Activated T-cell treated with anti-CD3 and anti-CD28 coated beads, Interleukin-2, amount 50 U/mL, for 24 hours (primary cell): ENCODE results near the gene GPR55.

Experiments used
- DNase-seq: peaks from one replicate; pipeline ENCODE4 v3.0.0-alpha.2; 2020
- H3K27ac Mint-ChIP-seq: 2 replicates; pipeline ENCODE4 v1.8.0; 2020; ENCODE audit warnings: mild to moderate bottlenecking, mixed read lengths
- H3K27me3 Mint-ChIP-seq: 2 replicates; pipeline ENCODE4 v1.8.0; 2020; ENCODE audit warnings: mixed read lengths
- H3K36me3 Mint-ChIP-seq: 2 replicates; pipeline ENCODE4 v1.8.0; 2020; ENCODE audit warnings: low read depth, mixed read lengths
- H3K4me1 Mint-ChIP-seq: 2 replicates; pipeline ENCODE4 v1.8.0; 2020; ENCODE audit warnings: low read depth, mixed read lengths
- H3K4me3 Mint-ChIP-seq: 2 replicates; pipeline ENCODE4 v1.8.0; 2020; ENCODE audit warnings: mild to moderate bottlenecking, moderate library complexity, mixed read lengths
- H3K9me3 Mint-ChIP-seq: 2 replicates; pipeline ENCODE4 v1.8.0; 2020; ENCODE audit warnings: mixed read lengths

GPR55 gene

DNA sequence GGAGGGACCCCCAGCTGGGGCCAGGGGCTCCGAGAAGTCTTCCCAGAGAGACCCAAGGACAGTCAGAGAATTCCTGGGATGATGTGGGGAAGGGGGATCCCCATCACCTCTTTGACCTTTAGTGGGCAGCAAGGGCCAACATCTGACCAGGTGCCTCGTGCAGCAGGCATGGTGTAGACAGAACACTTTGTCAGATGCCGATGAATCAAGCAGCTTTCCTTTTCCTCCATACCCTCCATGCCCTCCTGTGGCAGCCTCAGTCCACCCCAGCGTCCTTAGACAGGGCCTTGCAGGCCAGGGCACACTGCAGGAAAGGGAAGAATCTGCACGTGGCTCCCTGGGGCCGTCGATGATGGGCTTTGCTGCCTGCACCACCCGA, 26.3 kb downstream of the GPR55 start:
- Mint-ChIP-seq H3K27ac (no peak overlapping the region), H3K36me3 (no peaks in the 10 kb centered on the region), H3K4me1 (peaks cover 53% of the 10 kb centered on the region), H3K4me3 (no peak overlapping the region), H3K27me3 (peaks cover 23% of the 10 kb centered on the region), H3K9me3 (no peaks in the 10 kb centered on the region)
- DNase-seq, result no peak

DNA sequence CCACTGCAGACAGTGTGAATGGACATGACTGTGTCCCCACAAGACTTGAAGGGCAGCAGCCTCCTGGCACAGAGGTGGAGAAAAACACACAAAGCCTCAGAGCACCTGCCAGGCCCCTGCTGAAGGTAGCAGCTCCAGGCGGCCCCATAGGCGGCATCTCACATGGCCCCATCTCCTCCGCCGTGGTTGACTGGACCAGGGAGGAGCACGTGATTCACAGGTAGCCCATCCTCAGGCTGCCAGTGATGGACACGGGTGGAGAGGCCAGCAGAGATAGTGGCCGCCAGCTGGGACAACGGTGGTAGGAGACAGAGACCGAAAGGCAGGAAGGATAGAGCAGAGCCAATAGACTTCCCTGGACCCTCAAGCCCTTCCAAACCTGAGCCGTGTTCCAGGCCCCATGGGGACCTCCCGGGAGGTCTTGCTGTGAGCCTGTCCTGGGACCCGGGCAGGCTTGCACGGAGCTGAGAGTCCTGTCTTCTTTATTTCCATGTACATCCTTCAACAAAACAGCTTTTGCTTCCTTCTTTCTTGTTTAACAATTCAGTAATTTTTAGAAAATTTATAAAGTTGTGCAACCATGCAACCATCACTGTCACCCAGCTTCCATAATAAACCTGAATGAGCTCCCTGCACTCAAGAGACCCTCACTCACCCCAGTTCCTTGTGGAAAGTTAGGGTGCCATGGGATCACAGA, 26.9 kb downstream of the GPR55 start:
- Mint-ChIP-seq H3K4me1 (peaks cover 54% of the 10 kb centered on the region), H3K9me3 (no peaks in the 10 kb centered on the region), H3K27me3 (peaks cover 18% of the 10 kb centered on the region), H3K36me3 (no peaks in the 10 kb centered on the region), H3K27ac (no peak overlapping the region), H3K4me3 (no peak overlapping the region)
- peak; percentile 29 for DNase-seq

DNA sequence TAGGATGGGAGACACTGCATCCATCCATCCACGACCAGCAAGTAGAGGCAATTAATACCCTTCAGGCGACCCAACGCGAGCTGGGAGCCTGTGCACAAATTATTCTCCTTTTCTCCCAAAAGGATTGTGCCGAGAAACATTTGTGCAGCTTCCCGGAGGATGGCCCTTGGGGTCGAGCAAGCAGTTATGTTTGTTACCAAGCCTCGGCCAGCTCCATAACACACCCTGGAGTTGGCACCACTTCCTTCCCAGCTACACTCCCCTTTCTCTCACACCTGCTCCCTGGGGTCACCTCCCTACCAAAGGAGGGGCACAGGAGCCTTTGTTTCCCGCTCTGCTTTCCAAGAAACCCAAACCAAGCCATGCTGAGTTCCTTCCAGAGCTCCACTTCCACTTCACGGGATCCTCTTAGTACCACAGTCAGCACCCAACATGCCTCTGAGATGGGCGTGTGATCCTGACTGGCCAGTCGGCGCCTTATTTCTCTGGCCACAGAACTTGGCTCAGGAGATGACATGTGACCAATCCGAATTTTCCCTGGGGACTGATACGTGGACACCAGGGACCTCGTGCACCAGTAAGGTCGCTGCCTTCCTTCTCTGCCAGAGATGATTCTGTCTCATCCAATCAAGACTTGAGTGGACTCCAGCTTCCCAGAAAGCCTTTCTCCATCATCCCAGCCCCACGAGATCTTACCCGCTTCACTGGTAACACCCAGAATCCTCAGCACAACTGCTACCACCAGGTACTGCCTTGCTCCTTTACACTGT, 28.5 kb downstream of the GPR55 start:
- Mint-ChIP-seq H3K9me3 (no peaks in the 10 kb centered on the region), H3K27me3 (peaks cover 24% of the 10 kb centered on the region), H3K4me1 (peaks cover 45% of the 10 kb centered on the region), H3K36me3 (no peaks in the 10 kb centered on the region), H3K27ac (no peak overlapping the region), H3K4me3 (no peak overlapping the region)
- peak; percentile 17 for DNase-seq

DNA sequence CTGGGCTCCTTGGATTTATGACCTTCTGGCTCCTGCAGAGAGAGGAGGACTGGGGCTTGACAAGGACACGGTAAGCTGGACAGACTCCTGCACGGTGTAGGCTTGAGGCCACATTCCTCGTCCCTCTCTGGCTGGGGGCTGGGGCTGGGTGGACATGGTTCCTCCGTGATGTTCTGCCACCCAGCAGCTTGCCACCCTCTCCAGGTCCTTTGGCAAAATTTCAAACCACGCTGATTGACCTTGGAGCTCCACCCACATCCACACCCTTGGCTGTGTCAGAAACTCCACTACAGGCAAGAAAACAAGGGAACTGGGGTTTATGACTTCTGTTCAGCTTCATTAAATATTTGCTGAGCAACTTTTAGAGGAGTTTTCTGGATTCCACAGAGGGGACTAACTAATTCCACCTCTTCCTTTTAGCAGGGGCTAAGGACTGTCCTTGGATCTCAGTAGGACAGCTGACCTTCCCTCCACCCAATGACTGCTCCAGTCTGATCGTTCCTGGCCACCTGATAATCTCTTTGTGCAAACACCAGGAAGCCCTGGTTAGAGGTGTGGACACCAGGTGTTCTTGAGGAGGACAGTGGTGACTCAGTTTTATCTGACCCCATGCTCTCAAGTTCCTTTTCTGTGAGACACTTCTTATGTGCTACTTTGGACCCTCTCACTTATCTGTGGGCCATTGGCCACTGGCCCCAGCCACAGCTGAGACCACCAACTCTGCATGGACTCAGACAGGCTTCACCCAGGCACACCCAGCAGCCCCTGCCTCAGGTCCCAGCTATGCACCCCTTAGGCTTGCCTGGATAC, 29.3 kb downstream of the GPR55 start:
- H3K27ac Mint-ChIP-seq, result no peak overlapping the region
- DNase-seq, result peak; percentile 28
- H3K4me1 Mint-ChIP-seq, result peaks cover 48% of the 10 kb centered on the region
- no peak overlapping the region for H3K4me3 Mint-ChIP-seq
- no peaks in the 10 kb centered on the region for H3K9me3 Mint-ChIP-seq
- H3K36me3 Mint-ChIP-seq, result no peaks in the 10 kb centered on the region
- peaks cover 22% of the 10 kb centered on the region for H3K27me3 Mint-ChIP-seq

DNA sequence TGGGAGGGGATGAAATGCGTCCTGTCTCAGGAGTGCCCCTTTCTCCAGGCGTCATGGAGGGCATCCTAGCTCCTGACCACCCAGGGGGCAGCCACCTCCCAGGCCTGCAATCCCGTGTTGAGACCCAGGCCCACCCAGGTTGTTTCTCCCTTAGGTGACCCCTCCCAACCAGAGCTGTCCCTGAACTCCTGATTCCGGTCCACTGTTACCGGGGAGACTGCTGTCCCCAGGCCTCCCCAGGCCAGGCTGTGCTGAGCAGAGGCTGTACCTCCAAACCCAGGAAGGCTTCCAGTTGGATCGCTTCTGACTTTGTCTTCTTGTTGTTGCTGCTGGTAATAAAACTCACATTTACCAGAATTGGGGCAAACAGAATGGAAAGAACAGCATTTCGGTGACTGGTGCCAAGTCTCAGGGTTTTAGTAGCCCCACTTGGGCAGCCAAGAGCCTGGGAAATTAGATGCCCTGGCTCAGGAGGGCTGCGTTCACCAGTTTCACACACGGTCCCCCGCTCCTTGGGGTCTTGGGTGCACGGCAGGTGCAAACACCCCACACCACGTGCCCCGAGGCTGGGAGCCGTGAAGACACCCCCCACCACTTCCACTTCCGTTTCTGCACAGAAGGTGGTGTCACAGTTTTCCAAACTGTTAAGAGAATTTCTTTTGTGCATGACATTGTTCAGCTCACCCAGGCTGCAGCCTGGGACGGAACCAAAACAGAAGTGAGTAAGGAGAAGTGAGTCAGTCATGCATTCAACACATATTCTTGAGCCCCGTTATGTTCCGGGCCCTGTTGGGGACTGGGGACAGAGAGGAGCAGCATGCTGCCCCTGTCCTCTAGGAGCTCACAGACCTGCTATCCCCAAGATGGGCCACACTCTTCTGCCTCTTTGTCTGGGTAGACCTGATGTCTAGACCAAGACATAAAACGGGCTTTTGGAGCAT, 30.9 kb downstream of the GPR55 start:
- peaks cover 34% of the 10 kb centered on the region for H3K4me1 Mint-ChIP-seq
- H3K27ac Mint-ChIP-seq, result peak overlapping the region; percentile 35
- no peak overlapping the region for H3K4me3 Mint-ChIP-seq
- peaks cover 23% of the 10 kb centered on the region for H3K27me3 Mint-ChIP-seq
- DNase-seq, result peak; percentile 58
- H3K36me3 Mint-ChIP-seq, result no peaks in the 10 kb centered on the region
- H3K9me3 Mint-ChIP-seq, result no peaks in the 10 kb centered on the region

DNA sequence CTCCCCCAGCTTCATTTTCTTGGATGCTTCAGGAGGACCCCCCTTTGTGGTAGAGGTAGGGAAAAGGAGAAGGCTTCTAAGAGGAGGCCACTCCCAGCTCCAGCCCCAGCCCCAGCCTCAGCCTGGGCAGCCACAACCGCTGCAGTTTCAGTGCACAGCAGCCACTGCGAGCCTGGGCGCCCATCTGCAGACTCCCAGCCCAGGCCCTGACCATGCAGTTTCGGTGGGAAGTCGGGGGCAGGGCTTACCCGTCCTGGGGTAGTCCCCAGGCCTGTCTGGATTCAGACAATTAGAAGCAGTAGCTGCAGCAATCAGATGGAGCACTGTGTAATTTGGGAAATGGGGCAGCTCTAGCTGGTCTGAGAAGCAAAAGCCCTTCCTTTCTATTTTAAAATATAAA, 31.7 kb downstream of the GPR55 start:
- Mint-ChIP-seq H3K36me3 (no peaks in the 10 kb centered on the region), H3K27ac (no peak overlapping the region), H3K4me3 (no peak overlapping the region), H3K27me3 (peaks cover 23% of the 10 kb centered on the region), H3K4me1 (peaks cover 30% of the 10 kb centered on the region), H3K9me3 (no peaks in the 10 kb centered on the region)
- DNase-seq, result peak; percentile 29

DNA sequence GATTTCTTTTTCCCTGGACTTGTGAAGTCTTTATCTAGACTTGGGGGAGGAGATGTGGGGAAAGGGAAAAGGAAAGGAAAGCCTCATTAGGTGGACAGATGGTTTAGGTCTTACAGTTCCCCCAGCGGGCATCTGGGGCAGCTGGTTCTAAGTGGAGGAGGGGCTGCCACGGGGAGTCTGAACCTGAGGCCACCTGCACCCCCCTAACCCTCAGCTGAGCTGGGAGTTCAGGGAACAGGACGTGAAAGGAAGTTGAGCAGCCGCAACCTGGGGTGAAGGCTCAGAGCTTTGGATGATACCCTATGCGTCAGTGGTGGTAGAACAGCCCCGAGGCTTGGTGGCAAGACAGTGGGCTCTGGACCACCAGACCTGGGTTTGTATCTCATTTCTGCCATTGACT, 33.5 kb downstream of the GPR55 start:
- Mint-ChIP-seq H3K36me3 (no peaks in the 10 kb centered on the region), H3K27me3 (peaks cover 19% of the 10 kb centered on the region), H3K27ac (no peak overlapping the region), H3K9me3 (no peaks in the 10 kb centered on the region), H3K4me1 (peaks cover 30% of the 10 kb centered on the region), H3K4me3 (no peak overlapping the region)
- DNase-seq, result no peak

DNA sequence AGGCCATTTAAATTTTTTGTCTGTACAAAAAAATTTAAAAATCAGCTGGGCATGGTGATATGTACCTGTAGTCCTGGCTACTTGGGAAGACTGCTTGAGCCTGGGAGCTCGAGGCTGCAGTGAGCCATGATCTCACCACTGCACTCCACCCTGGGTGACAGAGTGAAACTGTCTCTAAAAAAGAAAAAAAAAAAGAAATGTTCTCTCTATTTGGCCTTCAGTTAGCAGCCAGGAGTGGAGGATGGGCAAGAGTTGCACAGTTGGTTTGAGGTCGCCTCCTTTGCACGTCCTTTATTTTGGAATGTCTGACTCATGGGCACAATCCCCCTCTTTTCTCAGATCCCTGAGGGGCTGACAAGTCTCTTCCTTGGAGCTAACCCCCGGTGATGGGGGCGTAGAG, 34.0 kb downstream of the GPR55 start:
- no peak for DNase-seq
- Mint-ChIP-seq H3K27ac (no peak overlapping the region), H3K27me3 (peaks cover 19% of the 10 kb centered on the region), H3K36me3 (no peaks in the 10 kb centered on the region), H3K9me3 (no peaks in the 10 kb centered on the region), H3K4me1 (peaks cover 30% of the 10 kb centered on the region), H3K4me3 (no peak overlapping the region)

DNA sequence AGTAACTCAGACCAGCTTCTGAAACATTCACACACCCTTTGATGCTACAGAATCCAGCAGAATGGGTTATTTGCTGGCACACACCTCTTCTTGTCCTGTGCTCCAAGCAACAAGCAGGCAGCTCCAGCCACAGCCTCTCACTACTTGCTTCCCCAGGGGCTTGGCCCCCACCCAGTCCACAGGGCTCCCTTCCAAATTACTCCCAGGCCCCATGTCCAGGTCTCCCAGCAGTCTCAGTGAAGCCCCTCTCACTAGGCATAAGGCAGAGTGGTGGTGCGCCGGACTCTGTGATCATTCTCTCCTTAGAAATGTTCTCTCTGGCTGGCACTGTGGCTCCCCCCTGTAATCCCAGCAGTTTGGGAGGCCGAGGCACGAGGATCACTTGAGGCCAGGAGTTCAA, 34.4 kb downstream of the GPR55 start:
- peaks cover 34% of the 10 kb centered on the region for H3K4me1 Mint-ChIP-seq
- no peak overlapping the region for H3K27ac Mint-ChIP-seq
- H3K9me3 Mint-ChIP-seq, result no peaks in the 10 kb centered on the region
- H3K4me3 Mint-ChIP-seq, result no peak overlapping the region
- DNase-seq, result no peak
- H3K36me3 Mint-ChIP-seq, result no peaks in the 10 kb centered on the region
- peaks cover 19% of the 10 kb centered on the region for H3K27me3 Mint-ChIP-seq

DNA sequence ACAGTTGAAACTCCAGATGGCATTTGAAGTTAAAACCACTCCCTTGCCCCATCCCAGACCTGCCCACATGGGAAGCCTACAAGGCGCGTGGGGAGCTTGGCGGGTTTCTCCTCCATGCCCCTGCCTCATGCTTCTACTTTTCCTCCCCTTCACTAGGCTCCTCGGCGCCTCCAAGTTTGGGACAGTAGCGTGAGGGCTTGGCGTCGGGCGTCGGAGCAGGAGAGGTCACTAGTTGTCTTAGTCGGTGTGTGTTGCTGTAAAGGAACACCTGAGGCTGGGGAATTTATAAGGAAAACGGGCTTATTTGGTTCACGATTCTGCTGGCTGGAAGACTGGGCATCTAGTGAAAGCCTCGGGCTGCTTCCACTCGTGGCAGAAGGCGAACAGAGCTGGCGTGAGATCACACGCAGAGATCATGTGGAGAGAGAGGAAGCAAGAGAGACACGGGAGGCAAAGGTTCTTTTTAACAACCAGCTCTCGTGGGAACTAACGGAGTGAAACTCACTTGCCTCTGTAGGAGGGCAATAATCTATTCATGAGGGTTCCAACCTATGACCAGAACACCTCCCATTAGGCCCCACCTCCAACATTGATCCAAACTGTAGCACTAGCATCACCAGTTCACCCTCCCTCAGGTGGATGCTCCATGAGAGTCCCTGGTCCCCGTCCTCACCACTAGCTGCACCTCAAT, 35.0 kb downstream of the GPR55 start:
- H3K4me1 Mint-ChIP-seq, result peaks cover 30% of the 10 kb centered on the region
- no peak for DNase-seq

DNA sequence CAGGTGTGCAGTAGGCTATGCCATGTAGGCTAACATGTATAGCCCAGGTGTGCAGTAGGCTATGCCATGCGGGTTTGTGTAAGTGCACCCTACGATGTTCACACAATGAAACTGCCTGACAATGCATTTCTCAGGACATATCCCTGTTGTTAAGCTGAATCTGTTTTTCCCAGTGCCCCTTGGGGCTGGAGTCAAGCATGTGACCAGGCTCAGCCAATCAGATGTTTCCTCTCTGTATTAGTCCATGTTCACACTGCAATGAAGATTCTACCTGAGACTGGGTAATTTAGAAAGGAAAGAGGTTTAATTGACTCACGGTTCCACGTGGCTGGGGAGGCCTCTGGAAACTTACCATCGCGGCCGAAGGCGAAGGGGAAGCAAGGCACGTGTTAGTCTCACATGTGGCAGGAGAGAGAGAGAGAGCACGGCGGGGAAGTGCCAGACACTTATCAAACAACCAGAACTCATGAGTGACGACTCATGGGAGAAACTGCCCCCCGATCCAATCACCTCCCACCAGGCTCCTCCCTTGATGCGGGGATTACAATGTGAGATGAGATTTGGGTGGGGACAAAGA, 36.1 kb downstream of the GPR55 start:
- no peak for DNase-seq
- H3K4me1 Mint-ChIP-seq, result peaks cover 23% of the 10 kb centered on the region

More for the DNA sequence above, 35.0 kb downstream of the GPR55 start:
- Mint-ChIP-seq H3K27ac (no peak overlapping the region), H3K36me3 (no peaks in the 10 kb centered on the region), H3K27me3 (peaks cover 19% of the 10 kb centered on the region), H3K4me3 (no peak overlapping the region), H3K9me3 (no peaks in the 10 kb centered on the region)

DNA sequence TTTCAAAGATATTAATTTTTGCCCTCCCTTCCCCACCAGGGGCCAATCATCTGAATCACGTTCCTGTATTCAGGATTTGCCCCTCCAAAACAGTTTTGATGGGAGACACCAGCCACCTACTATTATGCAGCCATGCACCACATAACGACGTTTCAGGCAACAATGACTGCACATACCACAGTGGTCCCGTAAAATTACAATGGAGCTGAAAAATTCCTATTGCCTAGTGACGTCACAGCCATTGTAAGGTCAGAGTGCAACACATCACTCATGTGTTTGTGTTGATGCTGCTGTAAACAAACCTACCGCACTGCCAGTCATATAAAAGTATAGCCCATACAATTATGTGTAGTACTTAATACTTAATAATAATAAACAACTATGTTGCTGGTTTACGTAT, 37.7 kb downstream of the GPR55 start:
- Mint-ChIP-seq H3K27ac (no peak overlapping the region), H3K27me3 (peaks cover 12% of the 10 kb centered on the region), H3K9me3 (no peaks in the 10 kb centered on the region), H3K36me3 (no peaks in the 10 kb centered on the region), H3K4me1 (peaks cover 22% of the 10 kb centered on the region), H3K4me3 (no peak overlapping the region)
- no peak for DNase-seq

More for the DNA sequence above, 36.1 kb downstream of the GPR55 start:
- no peaks in the 10 kb centered on the region for H3K36me3 Mint-ChIP-seq
- H3K9me3 Mint-ChIP-seq, result no peaks in the 10 kb centered on the region
- H3K27ac Mint-ChIP-seq, result no peak overlapping the region
- peaks cover 19% of the 10 kb centered on the region for H3K27me3 Mint-ChIP-seq
- no peak overlapping the region for H3K4me3 Mint-ChIP-seq

DNA sequence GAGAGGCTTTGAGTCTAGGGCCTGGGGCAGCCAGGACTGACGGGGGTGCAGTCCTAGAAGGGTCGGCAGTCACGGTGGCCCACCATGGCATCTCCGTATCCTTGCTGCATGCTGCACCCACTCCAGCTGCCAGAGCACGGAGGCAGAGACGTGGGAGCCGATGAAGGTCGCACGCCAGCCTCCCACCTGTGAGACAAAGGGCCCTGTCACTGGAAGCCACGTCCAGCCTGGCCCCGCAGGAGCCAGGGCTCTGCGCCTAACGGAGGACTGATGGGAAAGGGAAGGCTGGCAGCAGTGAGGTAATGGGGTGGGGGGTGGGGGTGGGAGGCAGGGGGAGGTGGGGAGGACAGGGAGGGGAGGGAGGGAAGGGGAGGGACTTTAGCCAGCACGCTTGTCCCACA, 38.4 kb downstream of the GPR55 start:
- no peaks in the 10 kb centered on the region for H3K36me3 Mint-ChIP-seq
- peaks cover 8% of the 10 kb centered on the region for H3K27me3 Mint-ChIP-seq
- no peak overlapping the region for H3K4me3 Mint-ChIP-seq
- DNase-seq, result no peak
- no peak overlapping the region for H3K27ac Mint-ChIP-seq
- H3K9me3 Mint-ChIP-seq, result no peaks in the 10 kb centered on the region
- H3K4me1 Mint-ChIP-seq, result peaks cover 22% of the 10 kb centered on the region
